NCI-H1092 treated with DMSO at 0.1 percent for 48 hours (cell line): Measurements from ENCODE around the gene DTX2.
"Not testable (repeated sequence)": the region's sequence is repeated elsewhere in the genome, so short reads cannot be mapped to it uniquely, and the experiment has no call there.

Source experiments
- DNase-seq: peaks from one replicate; lab custom pipeline; 2025; lab: John Stamatoyannopoulos, UW

DTX2 gene

GRCh38 chr7:76511911-76512885 is 50.7 kb downstream of the DTX2 start:
- not testable (repeated sequence) for DNase-seq

GRCh38 chr7:76512941-76513816 is 51.7 kb downstream of the DTX2 start:
- no peak for DNase-seq

- no peak for DNase-seq
These were observed 52.6 kb downstream of the DTX2 start for GRCh38 chr7:76513817-76514799.

- DNase-seq, result no peak
These were observed 53.6 kb downstream of the DTX2 start for GRCh38 chr7:76514926-76515771.

- peak; percentile 39 for DNase-seq
These were observed 54.5 kb downstream of the DTX2 start for GRCh38 chr7:76515999-76516443.

- DNase-seq, result not testable (repeated sequence)
These were observed 55.4 kb downstream of the DTX2 start for GRCh38 chr7:76516932-76517331.

- not testable (repeated sequence) for DNase-seq
These were observed 64.7 kb downstream of the DTX2 start for GRCh38 chr7:76526183-76526582.

GRCh38 chr7:76531643-76532042 is 70.1 kb downstream of the DTX2 start:
- not testable (repeated sequence) for DNase-seq

- not testable (repeated sequence) for DNase-seq
These were observed 81.7 kb downstream of the DTX2 start, which contains the start of gene SPDYE16 for GRCh38 chr7:76543197-76543596. Gene SPDYE16 (minus strand): TSS chr7:76543297. CDS start chr7:76541459, 1,838 bp downstream.

GRCh38 chr7:76549025-76549854 is 87.7 kb downstream of the DTX2 start:
- peak; percentile 85 for DNase-seq

GRCh38 chr7:76549855-76550248 is 88.3 kb downstream of the DTX2 start:
- not testable (repeated sequence) for DNase-seq

GRCh38 chr7:76551992-76552391 is 90.5 kb downstream of the DTX2 start:
- not testable (repeated sequence) for DNase-seq
